LNCaP clone FGC (cell line): ENCODE results near the gene PAEP.
"Not testable (repeated sequence)": the region's sequence is repeated elsewhere in the genome, so short reads cannot be mapped to it uniquely, and the experiment has no call there.

Source experiments
- DNase-seq: peaks from one replicate; pipeline ENCODE4 v3.0.0-alpha.2; 2011; ENCODE audit warnings: low read depth
- H3K4me3 ChIP-seq: 2 replicates; pipeline ENCODE4 v1.5.1; 2011; ENCODE audit warnings: mild to moderate bottlenecking, low read depth, low read length, control low read depth
- CTCF ChIP-seq: IDR thresholded peaks from 2 replicates; pipeline ENCODE4 v1.5.1; 2012; ENCODE audit warnings: mild to moderate bottlenecking; ENCODE audit not compliant: control insufficient read depth, insufficient read depth; ENCODE audit errors: extremely low read depth

Gene PAEP

GRCh38 chr9:135526730-135527571, 34.6 kb upstream of the PAEP start:
- TF ChIP-seq CTCF, result no peak
- no peak for DNase-seq
- no peak overlapping the region for H3K4me3 ChIP-seq

- DNase-seq, H3K4me3 ChIP-seq: not testable (repeated sequence)
Measured at GRCh38 chr9:135528842-135529435, 32.6 kb upstream of the PAEP start.

GRCh38 chr9:135530146-135530545, 31.4 kb upstream of the PAEP start:
- DNase-seq, result no peak
- TF ChIP-seq CTCF, result no peak
- no peak overlapping the region for H3K4me3 ChIP-seq

DNA sequence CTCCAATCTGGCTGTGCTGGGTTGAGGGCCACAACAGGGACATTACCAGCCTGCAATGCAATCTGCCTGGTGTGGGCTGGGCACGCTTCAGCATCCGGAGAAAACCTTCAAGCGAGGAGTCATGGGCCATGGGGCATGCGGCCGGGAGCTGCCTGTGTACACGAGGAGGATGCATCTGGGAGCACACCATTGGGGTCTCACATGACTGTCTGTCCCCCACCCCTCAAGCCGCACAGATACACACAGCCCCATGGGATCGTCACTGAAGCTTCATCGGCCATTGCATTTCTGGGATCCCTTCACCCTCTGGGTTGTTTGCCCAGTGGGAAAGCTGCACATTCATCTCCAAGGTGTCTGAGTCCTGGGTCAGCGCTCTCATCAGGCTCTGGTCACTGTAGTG, 30.5 kb upstream of the PAEP start:
- H3K4me3 ChIP-seq, result no peak overlapping the region
- no peak for DNase-seq
- no peak for TF ChIP-seq CTCF

GRCh38 chr9:135533113-135533512, 28.4 kb upstream of the PAEP start:
- no peak overlapping the region for H3K4me3 ChIP-seq
- TF ChIP-seq CTCF, result no peak
- DNase-seq, result no peak

- no peak for TF ChIP-seq CTCF
Measured at GRCh38 chr9:135533674-135534073, 27.9 kb upstream of the PAEP start.

DNA sequence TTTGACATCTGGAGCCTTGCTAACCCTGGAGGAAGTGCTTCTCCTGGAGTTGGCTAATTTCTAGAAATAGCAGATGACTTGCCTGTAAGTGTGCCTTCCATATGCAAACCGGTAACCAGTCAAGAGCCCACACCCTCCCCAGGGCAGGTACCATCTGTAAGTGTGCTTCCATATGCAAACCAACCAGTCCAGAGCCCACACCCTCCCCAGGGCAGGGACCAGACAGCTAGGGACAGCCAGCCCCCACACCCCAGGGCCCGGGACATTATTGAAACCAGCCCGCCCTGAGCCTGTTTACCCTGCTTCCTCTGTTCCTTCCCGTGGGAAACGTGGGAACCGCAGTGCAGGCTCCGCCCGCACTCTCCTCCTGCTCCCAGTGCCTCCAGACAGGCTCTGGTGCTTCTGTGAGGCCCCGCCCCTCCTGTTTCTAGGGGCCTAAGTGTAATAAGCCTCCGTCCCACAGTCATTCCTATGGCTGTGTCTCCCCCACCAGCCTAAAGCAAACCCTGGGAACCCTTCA, 27.3 kb upstream of the PAEP start:
- not testable (repeated sequence) for H3K4me3 ChIP-seq, DNase-seq

More at GRCh38 chr9:135533674-135534073, 27.9 kb upstream of the PAEP start:
- no peak overlapping the region for H3K4me3 ChIP-seq
- DNase-seq, result no peak

DNA sequence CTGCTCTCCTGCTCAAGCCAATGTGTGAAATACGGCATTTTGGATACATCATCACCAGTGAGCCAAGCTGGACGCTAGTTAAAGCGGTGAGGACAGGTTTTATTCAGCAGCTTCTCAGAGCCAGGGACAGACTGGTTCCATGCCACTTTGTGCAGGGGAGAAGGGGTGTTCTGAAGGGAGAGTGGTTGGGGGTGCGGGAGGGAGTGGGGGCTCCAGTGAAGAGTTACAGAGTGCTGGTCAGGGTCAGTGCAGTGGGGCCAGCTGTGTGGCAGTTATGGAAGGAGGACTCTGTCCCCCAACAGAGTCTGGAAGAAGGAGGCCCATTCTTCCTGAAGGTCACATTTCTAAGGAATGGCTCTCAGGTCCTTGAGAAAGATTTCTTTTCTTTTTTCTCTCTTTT, 26.7 kb upstream of the PAEP start:
- DNase-seq, H3K4me3 ChIP-seq: not testable (repeated sequence)

GRCh38 chr9:135535631-135536030, 25.9 kb upstream of the PAEP start:
- H3K4me3 ChIP-seq, DNase-seq: not testable (repeated sequence)
